Neutrophil (primary cell): ENCODE results near the gene TNFAIP3.

Experiments
- H3K27ac ChIP-seq: fragments of 200-600 bp; sonication (generic); 2 replicates; pipeline ENCODE4 v1.5.1; 2016; ENCODE audit warnings: mild to moderate bottlenecking, moderate library complexity
- H3K27me3 ChIP-seq: fragments of 200-600 bp; sonication (generic); 2 replicates; pipeline ENCODE4 v1.6.0; 2016; ENCODE audit warnings: mild to moderate bottlenecking
- H3K36me3 ChIP-seq: fragments of 200-600 bp; sonication (generic); 2 replicates; pipeline ENCODE4 v1.5.1; 2017
- H3K4me1 ChIP-seq, 2 experiments: fragments of 200-600 bp in 1 of 2; sonication (generic) in 1 of 2; 1 replicate in 1 of 2; 2 replicates in 1 of 2; pipeline versions ENCODE4 v1.5.1 to v1.6.1; 2013 to 2016; ENCODE audit warnings: low read depth in 1 of 2, low read length in 1 of 2, mild to moderate bottlenecking in 1 of 2, moderate library complexity in 1 of 2; ENCODE audit not compliant: control insufficient read depth in 1 of 2, insufficient read depth in 1 of 2
- H3K4me3 ChIP-seq, 2 experiments: fragments of 200-600 bp in 1 of 2; sonication (generic) in 1 of 2; 1 replicate in 1 of 2; 2 replicates in 1 of 2; pipeline ENCODE4 v1.5.1; 2013 to 2016; ENCODE audit warnings: low read depth in 1 of 2, low read length in 1 of 2, mild to moderate bottlenecking in 1 of 2, moderate library complexity in 1 of 2
- H3K9me3 ChIP-seq: fragments of 200-600 bp; sonication (generic); 2 replicates; pipeline ENCODE4 v1.5.1; 2016
- CTCF ChIP-seq: fragments of 200-600 bp; sonication (generic); IDR thresholded peaks from 2 replicates; pipeline ENCODE4 v1.5.1; 2016; ENCODE audit warnings: antibody characterized with exemption

TNFAIP3 gene

GRCh38 chr6:137878486-137879285 lies 11.6 kb downstream of the TNFAIP3 start:
- Histone ChIP-seq H3K27me3 (no peaks in the 10 kb centered on the region), H3K4me3 (no peak overlapping the region), H3K36me3 (peaks cover 82% of the 10 kb centered on the region), H3K9me3 (no peaks in the 10 kb centered on the region), H3K4me1 (peaks cover 59 to 62% of the 10 kb centered on the region in 2 experiments), H3K27ac (peak overlapping the region; percentile 74)
- TF ChIP-seq CTCF, result no peak

GRCh38 chr6:137879299-137879698 lies 12.2 kb downstream of the TNFAIP3 start:
- Histone ChIP-seq H3K4me3 (no peak overlapping the region), H3K36me3 (peaks cover 82% of the 10 kb centered on the region), H3K27ac (peak overlapping the region; percentile 74), H3K9me3 (no peaks in the 10 kb centered on the region), H3K27me3 (no peaks in the 10 kb centered on the region), H3K4me1 (peaks cover 59 to 62% of the 10 kb centered on the region in 2 experiments)
- TF ChIP-seq CTCF, result no peak

- H3K9me3 ChIP-seq, result no peaks in the 10 kb centered on the region
- TF ChIP-seq CTCF, result no peak
- peak overlapping the region; percentile 85 for H3K27ac ChIP-seq
- no peak overlapping the region for H3K4me3 ChIP-seq
- peaks cover 56% of the 10 kb centered on the region in 2 experiments for H3K4me1 ChIP-seq
- H3K36me3 ChIP-seq, result peaks cover 77% of the 10 kb centered on the region
- no peaks in the 10 kb centered on the region for H3K27me3 ChIP-seq
Measured at GRCh38 chr6:137879885-137880745, 13.1 kb downstream of the TNFAIP3 start.

- Histone ChIP-seq H3K4me3 (no peak overlapping the region), H3K27me3 (no peaks in the 10 kb centered on the region), H3K36me3 (peaks cover 69% of the 10 kb centered on the region), H3K4me1 (peaks cover 54 to 55% of the 10 kb centered on the region in 2 experiments), H3K27ac (peak overlapping the region; percentile 85), H3K9me3 (no peaks in the 10 kb centered on the region)
- no peak for TF ChIP-seq CTCF
Measured at GRCh38 chr6:137880746-137881521, 13.9 kb downstream of the TNFAIP3 start.

GRCh38 chr6:137881522-137881886 lies 14.4 kb downstream of the TNFAIP3 start:
- peaks cover 63% of the 10 kb centered on the region for H3K36me3 ChIP-seq
- no peak for TF ChIP-seq CTCF
- peak overlapping the region; percentile 85 for H3K27ac ChIP-seq

More at GRCh38 chr6:137881522-137881886, 14.4 kb downstream of the TNFAIP3 start:
- H3K27me3 ChIP-seq, result no peaks in the 10 kb centered on the region
- H3K9me3 ChIP-seq, result no peaks in the 10 kb centered on the region
- H3K4me1 ChIP-seq, result peaks cover 54 to 55% of the 10 kb centered on the region in 2 experiments
- no peak overlapping the region for H3K4me3 ChIP-seq
